Kidney epithelial cell (primary cell): Measurements from ENCODE around the gene LLGL1. TPM values are rescaled to one million over a fixed set of nuclear protein-coding genes. Genes with fewer than 3 reads are reported as not detected.
A peak's percentile ranks its signal among the peaks of the same experiment; 100 is the strongest.

ENCODE experiments used
- DNase-seq: peaks from one replicate; pipeline ENCODE4 v3.0.0-alpha.2; 2010; ENCODE audit warnings: low read depth
- H3K27me3 ChIP-seq: 2 replicates; pipeline ENCODE4 v1.6.0; 2011; ENCODE audit warnings: low read length; ENCODE audit not compliant: control insufficient read depth, insufficient read depth
- H3K36me3 ChIP-seq: 2 replicates; pipeline ENCODE4 v1.5.1; 2011; ENCODE audit warnings: low read length; ENCODE audit not compliant: control insufficient read depth, insufficient read depth
- H3K4me3 ChIP-seq: 2 replicates; pipeline ENCODE4 v1.5.1; 2011; ENCODE audit warnings: low read depth, mild to moderate bottlenecking, control low read depth, low read length
- total RNA-seq: library from RNA; depleted of rRNA; stranded (reverse); fragments of >200 nt; gene quantifications from 2 replicates; pipeline ENCODE4 v1.2.3, GENCODE V29; 2015
- TF ChIP-seq, protein P1 (sequence below): IDR thresholded peaks from 2 replicates; pipeline ENCODE4 v1.5.1; 2011; ENCODE audit warnings: mild to moderate bottlenecking, moderate library complexity, low read length, control low read depth, inconsistent platforms; ENCODE audit not compliant: insufficient read depth, poor library complexity, severe bottlenecking

Gene LLGL1
- total RNA-seq, 1 donor from 2014 or later: 53.7 TPM

GRCh38 chr17:18181358-18181757 is 44.1 kb upstream of the LLGL1 start:
- DNase-seq: no peak
- Histone ChIP-seq H3K36me3 (no peaks in the 10 kb centered on the region), H3K4me3 (no peak overlapping the region), H3K27me3 (no peaks in the 10 kb centered on the region)
- TF ChIP-seq, protein P1, sequence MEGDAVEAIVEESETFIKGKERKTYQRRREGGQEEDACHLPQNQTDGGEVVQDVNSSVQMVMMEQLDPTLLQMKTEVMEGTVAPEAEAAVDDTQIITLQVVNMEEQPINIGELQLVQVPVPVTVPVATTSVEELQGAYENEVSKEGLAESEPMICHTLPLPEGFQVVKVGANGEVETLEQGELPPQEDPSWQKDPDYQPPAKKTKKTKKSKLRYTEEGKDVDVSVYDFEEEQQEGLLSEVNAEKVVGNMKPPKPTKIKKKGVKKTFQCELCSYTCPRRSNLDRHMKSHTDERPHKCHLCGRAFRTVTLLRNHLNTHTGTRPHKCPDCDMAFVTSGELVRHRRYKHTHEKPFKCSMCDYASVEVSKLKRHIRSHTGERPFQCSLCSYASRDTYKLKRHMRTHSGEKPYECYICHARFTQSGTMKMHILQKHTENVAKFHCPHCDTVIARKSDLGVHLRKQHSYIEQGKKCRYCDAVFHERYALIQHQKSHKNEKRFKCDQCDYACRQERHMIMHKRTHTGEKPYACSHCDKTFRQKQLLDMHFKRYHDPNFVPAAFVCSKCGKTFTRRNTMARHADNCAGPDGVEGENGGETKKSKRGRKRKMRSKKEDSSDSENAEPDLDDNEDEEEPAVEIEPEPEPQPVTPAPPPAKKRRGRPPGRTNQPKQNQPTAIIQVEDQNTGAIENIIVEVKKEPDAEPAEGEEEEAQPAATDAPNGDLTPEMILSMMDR: no peak

DNA sequence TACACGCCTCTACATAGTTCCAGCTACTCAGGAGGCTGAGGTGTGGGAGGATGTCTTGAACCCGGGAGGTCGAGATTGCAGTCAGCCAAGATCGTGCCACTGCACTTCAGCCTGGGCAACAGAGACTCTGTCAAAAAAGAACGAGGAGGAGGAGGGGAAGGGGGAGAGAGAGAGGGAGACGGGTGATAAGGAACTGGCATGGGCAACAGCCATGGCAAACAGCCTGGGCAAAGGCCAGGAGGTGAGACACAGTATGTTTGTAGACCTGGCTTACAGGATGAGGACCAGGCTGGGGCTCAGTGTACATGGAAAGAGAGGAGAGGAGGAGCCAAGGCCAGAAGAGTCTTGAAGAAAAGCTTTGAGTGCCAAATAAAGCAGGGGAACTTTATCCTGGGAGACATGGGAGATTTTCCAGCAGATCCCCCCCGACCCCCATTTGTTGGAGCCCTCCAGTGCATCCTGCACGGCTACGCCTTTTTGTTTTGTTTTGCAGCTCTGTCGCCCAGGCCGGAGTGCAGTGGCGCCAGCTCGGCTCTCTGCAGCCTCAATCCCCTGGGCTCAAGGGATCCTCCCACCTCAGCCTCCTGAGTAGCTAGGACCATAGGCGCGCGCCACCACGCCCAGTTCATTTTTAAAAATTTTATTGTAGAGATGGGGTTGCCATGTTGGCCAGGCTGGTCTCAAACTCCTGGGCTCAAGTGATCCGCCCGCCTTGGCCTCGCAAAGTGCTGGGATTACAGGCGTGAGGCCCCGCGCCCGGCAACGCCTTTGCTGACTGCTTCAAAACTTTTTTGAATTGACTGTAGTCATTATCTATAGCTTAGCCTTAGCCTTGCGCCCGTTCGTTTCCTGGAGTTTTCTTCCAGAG is 43.1 kb upstream of the LLGL1 start:
- H3K4me3 ChIP-seq: peak overlapping the region; percentile 83
- no peak for DNase-seq
- no peaks in the 10 kb centered on the region for H3K36me3 ChIP-seq
- H3K27me3 ChIP-seq: no peaks in the 10 kb centered on the region
- TF ChIP-seq, protein P1: no peak

DNA sequence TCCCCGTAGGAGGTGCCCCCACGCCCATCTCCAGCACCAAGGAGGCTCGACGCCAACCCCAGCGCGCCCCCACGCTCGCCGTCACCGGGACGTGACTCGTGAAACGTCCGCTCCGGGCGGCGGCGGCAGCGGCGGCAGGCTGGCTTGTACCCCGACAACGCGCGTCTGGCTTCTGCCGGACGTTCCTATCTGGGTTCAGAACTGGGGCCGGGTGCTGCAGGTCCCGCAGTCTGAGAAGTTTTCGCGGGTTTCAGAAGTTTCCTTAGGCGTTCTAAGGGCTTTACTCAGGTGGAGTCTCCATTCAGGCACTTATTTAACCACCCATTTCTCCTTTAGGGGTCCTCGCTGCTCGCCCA is 42.5 kb upstream of the LLGL1 start:
- Histone ChIP-seq H3K4me3 (peak overlapping the region; percentile 83), H3K27me3 (no peaks in the 10 kb centered on the region), H3K36me3 (no peaks in the 10 kb centered on the region)
- no peak for DNase-seq
- TF ChIP-seq, protein P1: no peak

DNA sequence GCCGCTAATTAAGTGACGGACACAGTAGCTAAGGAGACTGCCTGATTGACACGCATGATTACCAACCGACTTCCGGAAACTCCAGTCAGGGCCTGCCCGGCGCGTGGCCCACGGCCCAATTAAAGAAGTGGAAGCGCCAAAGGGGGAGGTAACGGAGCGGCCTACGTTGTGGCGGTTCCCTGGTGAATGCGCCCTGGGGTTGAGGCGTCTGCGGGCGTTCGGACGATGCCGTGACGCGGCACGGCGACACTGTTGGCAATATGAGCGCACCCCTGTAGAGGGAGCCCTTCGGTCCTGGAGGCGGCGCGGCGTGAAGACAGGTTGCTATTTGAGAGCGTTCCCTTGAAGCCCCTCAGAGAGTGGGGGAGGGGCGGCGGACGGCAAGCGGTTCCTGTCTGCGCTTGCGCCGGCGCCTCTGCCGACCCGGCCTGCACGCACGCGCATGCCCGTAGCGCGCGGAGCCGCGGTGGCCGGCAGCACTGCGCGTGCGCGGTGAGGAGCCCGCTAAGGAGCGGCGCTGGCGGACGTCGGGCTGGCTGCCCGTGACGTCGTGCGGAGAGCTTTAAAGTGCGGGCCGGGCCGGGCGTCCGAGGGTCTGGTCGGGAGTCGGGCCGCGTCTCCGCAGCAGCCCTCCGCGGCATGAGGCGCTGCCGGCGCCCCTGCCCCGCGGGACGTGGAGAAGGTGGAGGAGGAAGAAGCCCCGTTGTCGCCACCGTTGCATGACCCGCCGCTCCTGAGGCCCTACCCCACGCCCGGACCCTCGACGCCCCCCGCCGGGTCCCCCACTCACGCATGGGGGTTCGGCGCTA is 41.9 kb upstream of the LLGL1 start, which contains the start of gene ALKBH5:
TSS of gene ALKBH5 (plus strand) at position 495 of the 809 bp plus-strand sequence. CDS start 416 bp downstream, outside the sequence.
- H3K4me3 ChIP-seq: peak within 1 kb of the TSS; percentile 83
- H3K36me3 ChIP-seq: no peaks in the 10 kb centered on the region
- peak; percentile 99 for DNase-seq
- H3K27me3 ChIP-seq: no peaks in the 10 kb centered on the region
- TF ChIP-seq, protein P1: peak; percentile 35

- H3K36me3 ChIP-seq: no peaks in the 10 kb centered on the region
- peak overlapping the region; percentile 83 for H3K4me3 ChIP-seq
- TF ChIP-seq, protein P1: no peak
- no peaks in the 10 kb centered on the region for H3K27me3 ChIP-seq
- no peak for DNase-seq
Measured at GRCh38 chr17:18184143-18185031, 41.0 kb upstream of the LLGL1 start.
